Skeletal muscle cell (primary cell): ENCODE data around the gene SRRT.
"Not testable (repeated sequence)": the region's sequence is repeated elsewhere in the genome, so short reads cannot be mapped to it uniquely, and the experiment has no call there.

Experiments
- DNase-seq: peaks from one replicate; pipeline ENCODE4 v3.0.0-alpha.2; 2010; ENCODE audit warnings: low read depth
- H3K4me3 ChIP-seq: 2 replicates; pipeline ENCODE4 v1.5.1; 2011; ENCODE audit warnings: low read depth, mild to moderate bottlenecking, control low read depth, low read length, moderate library complexity

SRRT gene

DNA sequence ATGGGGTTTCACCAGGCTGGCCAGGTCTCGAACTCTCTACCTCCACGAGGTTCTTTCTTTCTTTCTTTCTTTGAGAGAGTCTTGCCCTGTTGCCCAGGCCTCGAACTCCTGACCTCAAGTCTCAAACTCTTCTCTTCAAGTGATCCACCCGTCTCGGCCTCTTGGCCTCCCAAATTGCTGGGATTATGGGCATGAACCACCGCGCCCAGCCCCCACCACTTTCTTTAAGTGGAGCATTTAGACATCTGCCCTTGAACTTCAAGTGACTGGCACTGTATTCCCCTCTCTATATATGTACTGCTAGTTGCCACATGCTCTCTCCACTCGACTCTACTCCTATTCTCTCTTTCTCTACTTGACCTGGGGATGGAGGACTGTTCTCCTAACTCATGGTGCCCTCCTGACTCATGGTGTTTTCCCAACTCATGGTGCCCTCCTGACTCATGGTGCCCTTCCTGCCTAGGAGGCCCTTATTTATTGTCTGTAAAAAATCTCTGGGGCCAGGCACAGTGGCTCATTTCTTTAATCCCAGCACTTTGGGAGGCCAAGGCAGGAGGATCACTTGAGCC is 40.1 kb downstream of the SRRT start:
- no peak for DNase-seq
- no peak overlapping the region for H3K4me3 ChIP-seq

DNA sequence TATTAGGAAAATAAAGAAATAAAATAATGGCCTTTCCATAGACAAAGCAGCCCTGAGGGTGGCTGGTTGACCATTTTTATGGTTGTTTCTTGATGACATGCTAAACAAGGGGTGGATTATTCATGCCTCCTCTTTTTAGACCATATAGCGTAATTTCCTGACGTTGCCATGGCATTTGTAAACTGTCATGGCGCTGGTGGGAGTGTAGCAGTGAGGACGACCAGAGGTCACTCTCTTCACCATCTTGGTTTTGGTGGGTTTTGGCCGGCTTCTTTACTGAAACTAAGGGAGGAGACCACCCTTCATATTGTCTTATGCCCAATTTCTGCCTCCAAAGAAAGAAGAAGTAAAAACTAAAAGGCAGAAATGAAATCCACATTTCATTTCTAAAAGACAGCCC is 44.4 kb downstream of the SRRT start:
- H3K4me3 ChIP-seq, DNase-seq: not testable (repeated sequence)

DNA sequence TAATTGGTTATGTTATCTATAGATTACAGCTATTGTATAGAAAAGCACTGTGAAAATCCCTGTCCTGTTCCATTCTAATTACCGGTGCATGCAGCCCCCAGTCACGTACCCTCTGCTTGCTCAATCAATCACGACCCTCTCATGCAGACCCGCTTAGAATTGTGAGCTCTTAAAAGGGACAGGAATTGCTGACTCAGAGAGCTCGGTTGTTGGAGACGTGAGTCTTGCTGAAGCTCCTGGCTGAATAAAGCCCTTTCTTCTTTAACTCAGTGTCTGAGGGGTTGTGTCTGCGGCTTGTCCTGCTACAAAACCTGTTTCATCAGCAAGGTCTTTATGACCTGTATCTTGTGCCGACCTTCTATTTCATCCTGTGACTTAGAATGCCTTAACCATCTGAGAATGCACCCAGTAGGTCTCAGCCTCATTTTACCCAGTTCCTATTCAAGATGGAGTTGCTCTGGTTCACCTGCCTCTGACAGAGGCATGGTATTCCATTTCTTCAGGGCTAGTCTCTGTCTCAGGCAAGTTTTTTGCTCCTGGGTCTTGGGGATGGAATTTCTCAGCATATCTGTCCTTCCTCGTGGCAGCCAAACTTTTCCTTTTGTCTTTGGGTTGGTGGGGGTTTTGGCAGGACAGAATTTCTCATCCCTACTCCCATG is 45.0 kb downstream of the SRRT start:
- not testable (repeated sequence) for H3K4me3 ChIP-seq, DNase-seq

- no peak overlapping the region for H3K4me3 ChIP-seq
- DNase-seq: no peak
Observed at GRCh38 chr7:100921039-100921438, 46.1 kb downstream of the SRRT start.

DNA sequence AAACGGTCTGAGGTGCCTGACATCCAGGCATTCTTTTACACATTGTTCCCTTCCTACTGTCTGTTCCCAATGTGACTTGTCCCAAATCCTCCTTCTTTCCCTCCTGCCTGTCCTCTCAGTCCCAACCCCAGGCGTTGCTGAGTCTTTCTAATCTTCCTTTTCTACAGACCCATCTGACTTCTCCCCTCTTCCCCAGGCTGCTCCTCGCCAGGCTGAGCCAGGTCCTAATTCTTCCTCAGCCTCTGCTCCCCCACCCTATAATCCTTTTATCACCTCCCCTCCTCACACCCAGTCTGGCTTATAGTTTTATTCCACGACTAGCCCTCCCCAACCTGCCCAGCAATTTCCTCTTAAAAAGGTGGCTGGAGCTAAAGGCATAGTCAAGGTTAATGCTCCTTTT is 48.7 kb downstream of the SRRT start:
- H3K4me3 ChIP-seq, DNase-seq: not testable (repeated sequence)

GRCh38 chr7:100929808-100930174 is 54.9 kb downstream of the SRRT start:
- H3K4me3 ChIP-seq: no peak overlapping the region
- no peak for DNase-seq

DNA sequence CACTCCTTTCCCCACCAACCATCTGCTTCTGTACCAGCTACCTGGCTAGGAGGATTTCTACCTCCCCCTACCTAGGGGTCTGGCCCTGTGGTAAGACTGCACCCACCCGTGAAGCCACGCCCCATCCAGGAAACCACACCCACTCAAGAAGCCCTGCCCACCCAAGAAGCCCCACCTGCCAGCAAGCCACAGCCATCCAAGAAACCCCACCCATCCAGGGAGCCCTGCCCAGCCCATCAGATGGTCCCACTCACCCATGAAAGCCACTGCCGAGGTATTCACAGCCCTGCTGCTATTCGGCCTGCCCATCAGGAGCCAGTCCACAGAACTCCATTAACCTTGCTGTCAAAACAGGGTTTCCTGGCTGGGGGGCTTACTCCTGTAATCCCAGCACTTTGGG is 58.8 kb downstream of the SRRT start:
- DNase-seq: no peak
- no peak overlapping the region for H3K4me3 ChIP-seq

DNA sequence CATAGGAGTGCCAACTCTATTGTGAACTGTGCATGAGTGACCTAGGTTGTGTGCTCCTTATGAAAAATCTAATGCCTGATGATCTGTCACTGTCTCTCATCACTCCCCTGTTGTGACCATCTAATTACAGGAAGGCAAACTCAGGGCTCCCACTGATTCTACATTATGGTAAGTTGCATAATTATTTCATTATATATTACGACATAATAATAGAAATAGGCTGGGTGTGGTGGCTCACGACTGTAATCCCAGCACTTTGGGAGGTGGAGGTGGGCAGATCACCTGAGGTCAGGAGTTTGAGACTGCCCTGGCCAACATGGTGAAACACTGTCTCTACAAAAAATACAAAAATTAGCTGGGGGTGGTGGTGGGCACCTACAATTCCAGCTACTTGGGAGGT is 60.5 kb downstream of the SRRT start:
- H3K4me3 ChIP-seq, DNase-seq: not testable (repeated sequence)

GRCh38 chr7:100936167-100936566 is 61.3 kb downstream of the SRRT start:
- not testable (repeated sequence) for DNase-seq, H3K4me3 ChIP-seq
